ENCODE results near the gene AMZ1.
A peak's percentile ranks its signal among the peaks of the same experiment; 100 is the strongest.
"Not testable (repeated sequence)": the region's sequence is repeated elsewhere in the genome, so short reads cannot be mapped to it uniquely, and the experiment has no call there.

Gene AMZ1

GRCh38 chr7:2711895-2712675 is 24.1 kb downstream of the AMZ1 start:
- DNase-seq (ENCODE audit: low spot score), result no peak

DNA sequence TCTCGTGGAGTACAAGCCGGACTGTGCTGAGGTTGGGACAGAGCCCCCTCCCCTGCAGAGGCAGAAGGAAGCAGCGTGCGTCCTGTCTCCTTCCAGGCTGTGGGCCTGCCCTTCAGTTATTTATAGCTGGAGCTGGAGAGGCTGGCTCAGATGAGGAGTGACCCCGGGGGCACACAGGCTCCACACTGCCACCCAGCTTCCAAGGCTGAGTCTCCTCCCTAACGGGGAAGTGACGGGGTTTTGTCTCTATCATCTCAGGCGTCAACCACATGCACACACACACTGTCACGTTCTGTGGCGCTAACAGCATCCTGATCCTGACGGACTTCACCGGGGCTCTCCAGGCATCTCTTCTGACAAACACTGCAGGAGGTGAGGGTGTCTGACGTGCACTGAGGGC is 25.4 kb downstream of the AMZ1 start:
- DNase-seq (ENCODE audit: low spot score), result peak; percentile 77

GRCh38 chr7:2713978-2714377 is 26.0 kb downstream of the AMZ1 start:
- DNase-seq (ENCODE audit: low spot score), result no peak

DNA sequence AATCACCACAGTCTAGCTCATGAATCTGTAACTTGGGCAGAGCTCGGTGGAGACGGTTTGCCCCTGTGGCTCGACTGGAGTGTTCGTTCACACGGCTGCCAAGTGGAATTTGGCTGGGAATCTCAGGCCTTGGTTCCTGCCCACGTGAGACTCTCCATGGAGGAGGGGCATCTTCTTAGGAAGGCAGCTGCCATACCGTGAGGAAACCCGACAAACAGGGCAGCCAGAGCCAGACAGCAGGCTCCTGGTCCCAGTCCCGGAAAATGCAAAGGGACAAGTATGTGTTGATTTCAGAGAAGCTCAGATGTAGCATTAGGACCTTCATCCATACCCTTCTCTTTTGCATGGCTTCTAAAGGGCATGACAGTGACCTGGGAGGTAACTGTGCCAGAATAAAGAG is 26.6 kb downstream of the AMZ1 start:
- DNase-seq (ENCODE audit: low spot score), result no peak

DNA sequence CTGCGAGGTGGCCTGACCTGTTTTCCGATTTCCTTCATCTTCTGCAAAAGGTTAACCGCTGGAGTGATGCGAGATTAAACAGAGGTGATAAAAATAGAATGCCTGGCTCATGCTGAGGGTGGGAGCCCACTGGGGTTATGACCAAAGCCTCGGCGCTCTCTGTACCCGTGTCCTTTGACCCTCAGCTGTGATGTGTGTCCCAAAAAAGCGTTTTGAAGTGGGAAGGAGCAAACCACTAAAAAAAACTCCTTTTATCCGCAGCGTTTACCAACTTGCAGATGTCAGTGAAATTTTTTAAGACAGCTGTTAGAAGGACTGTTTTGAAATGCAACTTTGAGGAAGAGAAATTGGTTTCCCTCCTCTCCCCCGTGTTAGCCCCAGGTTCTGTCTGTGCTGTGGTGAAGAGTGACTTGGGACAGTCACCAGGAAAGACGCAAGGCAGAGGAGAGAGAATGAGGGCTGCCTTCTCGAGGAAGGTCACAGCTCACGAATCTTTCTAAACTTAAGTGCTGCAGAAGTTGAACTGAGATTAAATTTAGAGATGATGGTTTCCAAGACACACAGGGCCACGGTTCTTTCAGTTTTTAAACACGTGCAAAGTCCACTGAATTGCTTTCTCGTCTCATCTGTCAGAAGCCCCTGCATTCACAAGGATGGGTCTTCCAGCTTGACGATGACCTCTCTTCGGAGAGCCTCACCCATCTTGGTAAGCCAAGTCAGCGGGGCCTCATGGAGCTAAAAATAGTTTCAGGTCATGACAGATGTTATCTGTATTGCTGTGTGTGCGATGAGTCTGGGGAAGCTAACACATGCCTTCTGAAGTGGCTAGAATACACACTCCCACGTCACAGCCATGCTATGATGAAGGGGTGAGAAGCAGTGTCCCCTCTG is 27.6 kb downstream of the AMZ1 start:
- DNase-seq (ENCODE audit: low spot score), result peak; percentile 51

DNA sequence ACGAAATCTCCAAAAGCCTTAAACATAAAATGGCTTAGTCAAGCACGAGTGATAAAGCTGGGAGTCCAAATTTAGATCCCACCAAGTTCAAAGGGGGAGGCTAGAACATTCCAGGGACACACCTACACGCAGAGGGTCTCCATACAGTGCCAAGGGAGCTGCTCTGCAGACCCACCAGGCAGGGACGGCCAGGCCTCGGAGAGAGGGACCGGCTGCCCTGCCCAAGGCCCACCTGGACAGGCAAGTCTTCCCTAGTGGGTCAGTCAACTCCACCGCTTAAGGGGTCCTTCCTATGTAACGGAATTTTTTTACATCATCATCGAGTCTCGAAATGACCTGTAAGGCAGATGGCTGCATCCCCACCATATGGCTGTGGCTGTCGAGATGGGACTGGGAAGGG is 28.5 kb downstream of the AMZ1 start:
- DNase-seq (ENCODE audit: low spot score), result no peak

DNA sequence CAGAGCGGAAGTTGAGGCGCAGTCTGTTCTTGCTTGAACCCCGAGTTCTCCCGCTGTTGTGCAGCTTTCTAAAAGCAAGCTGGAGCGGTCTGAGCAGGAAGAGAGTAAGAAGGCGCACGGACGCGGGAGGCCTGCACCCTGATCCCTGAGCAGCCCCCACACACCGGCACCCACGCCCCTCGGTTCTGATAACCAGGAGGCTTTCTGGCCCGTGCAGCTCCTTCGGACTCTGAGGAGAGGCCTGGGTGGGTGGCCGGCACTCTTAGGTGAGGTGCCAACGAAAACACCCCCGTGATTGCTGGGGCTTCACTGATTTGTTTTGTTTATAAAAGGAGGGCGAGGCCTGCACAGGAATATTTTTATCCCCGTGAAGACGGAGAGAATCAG is 28.9 kb downstream of the AMZ1 start:
- no peak for DNase-seq (ENCODE audit: low spot score)

DNA sequence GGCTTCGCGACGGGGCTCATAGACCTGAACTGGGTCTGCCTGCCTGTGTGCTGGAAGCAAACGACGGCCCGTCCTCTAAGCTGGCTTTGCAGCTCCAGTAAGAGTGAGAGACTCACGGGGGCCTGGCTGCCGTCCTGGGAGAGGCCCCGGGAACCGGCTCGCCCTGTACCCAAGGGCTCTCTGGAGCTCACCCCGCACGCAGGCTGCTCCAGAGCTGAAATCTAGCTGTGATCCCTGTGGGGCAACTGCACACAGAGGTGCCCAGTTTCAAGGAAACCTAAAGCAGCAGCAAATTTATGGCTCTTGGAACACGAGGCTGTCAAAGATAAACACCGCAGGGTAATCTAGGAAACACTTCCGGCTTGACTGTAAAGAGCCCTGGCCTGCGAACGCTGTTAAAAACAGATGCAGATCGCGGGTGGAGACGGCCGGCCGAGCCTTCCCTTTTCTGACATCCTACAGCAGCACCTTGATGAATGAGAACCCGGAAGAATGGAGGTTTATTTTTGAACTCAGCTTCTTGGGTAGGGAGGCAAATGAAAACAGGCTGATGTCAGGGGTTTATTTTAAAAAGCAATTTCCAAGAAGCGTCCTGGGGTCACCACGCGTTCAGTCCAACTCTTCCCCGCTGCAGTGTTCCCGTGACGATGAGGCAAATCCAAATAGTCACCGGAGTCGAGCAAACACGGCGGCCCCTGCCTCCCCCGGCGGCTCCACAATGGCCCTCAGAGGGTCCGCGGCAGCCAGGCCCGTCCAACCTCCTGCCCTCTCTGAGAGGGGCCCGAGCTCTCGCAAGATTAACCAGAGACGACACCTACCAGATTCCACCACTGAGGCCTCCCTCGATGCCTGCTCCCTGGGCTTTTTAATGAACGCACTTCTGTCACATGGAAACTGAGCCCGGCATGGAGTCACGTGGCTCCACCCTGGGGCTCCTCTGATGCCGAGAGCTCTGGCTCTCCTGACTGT is 29.6 kb downstream of the AMZ1 start:
- DNase-seq (ENCODE audit: low spot score), result no peak

- no peak for DNase-seq (ENCODE audit: low spot score)
Measured at GRCh38 chr7:2718296-2718965, 30.4 kb downstream of the AMZ1 start.

DNA sequence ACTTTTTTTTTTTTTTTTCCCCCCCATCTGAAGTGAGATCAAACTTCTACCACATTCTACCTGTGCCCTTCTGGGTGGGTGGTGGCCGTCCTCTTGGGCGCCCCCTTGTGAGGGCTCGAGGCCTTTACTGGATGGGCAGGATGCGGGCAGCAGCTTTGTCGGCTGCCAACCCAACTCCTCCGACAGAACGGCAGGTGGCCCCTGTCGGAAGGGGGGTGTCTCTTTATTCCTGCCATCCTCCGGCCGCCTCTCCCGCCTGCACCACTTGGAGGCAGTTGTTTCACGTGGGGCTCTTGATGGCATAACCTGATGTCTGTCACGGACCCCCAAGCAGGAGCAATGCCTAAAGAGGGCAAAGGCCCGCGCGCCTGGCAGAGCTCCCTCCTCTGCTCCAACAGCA is 31.0 kb downstream of the AMZ1 start:
- no peak for DNase-seq (ENCODE audit: low spot score)

- DNase-seq (ENCODE audit: low spot score), result no peak
Measured at GRCh38 chr7:2720024-2720423, 32.0 kb downstream of the AMZ1 start.

GRCh38 chr7:2721842-2722241 is 33.8 kb downstream of the AMZ1 start:
- no peak for DNase-seq (ENCODE audit: low spot score)

DNA sequence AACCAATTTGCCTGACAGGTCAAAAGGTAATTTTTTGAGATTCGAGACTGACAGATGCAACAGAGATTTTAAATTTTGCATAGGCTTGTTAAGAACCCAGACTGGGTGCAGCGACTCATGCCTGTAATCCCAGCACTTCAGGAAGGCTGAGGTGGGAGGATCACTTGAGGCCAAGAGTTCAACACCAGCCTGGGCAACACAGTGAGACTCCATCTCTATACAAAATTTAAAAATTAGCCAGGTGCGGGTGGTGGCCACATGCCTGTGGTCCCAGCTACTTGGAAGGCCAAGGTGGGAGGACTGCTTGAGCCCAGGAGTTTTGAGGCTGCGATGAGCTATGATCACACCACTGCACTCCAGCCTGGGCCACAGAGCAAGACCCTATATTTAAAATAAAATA is 34.6 kb downstream of the AMZ1 start:
- DNase-seq (ENCODE audit: low spot score), result no peak

DNA sequence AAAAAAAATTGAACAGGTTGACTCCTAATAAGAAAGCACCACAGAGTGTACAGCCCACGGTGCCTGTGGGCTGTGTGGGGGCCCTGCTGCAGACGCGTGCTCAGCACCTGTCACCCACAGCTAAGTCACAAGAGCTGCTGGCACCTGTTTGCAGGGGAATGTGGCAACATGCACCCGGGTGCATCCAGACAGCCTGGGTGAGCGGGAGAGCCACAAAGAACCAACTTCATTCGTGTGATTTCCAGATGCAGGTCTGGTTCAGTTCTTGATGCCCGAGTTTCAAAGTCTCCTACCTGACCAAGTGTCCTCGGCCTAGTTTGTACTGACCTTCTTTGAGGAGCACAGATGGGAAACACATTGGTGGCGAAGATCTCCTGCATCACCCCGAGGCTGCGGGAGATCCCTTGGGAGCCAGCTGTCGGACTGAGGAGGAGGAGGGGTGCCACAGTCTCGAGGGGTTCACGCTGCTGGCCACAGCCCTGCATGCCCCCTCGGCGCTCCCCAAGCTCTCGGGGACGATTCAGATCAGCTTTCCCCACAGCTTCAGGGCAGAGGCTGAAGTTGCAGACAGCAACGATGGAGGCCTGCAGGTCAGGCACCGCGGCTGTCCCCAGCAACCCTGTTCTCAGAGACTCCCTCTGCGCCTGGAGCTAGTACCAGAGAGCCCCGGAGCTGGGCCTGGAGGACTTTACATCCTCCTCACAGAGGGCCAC is 35.3 kb downstream of the AMZ1 start:
- DNase-seq (ENCODE audit: low spot score), result no peak

GRCh38 chr7:2724036-2724435 is 36.0 kb downstream of the AMZ1 start:
- not testable (repeated sequence) for DNase-seq (ENCODE audit: low spot score)

DNA sequence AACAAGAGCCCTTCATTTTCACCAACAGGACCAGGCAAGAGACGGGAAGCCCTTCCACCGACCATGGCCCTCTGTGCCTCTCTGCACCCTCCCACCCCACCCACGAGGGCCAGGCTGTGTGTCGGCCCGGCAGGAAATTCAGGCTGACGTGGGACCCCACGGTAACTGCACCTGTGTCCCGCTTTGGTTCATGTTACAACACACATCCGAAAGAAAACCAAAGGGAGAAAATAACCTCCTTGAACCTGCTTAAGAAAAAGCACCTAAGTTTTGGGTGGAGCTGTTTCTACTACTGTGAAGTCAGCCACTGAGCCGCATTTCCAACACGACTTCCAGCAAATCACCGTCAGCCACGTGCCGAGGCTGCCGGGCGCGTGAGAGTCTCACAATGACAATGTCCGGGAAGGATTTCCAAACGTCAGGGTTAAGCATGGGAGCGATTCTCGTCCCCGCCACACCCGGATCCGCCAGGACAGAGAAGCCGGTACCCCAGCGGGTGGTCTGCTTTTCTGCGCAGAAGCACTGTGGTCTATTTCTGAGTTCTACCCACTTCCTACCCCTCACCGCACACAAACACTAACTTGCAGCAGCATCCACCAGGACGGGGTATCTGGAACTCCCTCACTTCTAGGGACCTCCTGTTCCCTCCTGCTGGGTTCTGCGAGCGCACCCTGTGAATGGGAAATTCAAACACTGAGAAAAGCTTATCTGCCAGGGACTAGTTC is 36.6 kb downstream of the AMZ1 start:
- DNase-seq (ENCODE audit: low spot score), result no peak

- DNase-seq (ENCODE audit: low spot score), result no peak
Measured at GRCh38 chr7:2725178-2726105, 37.4 kb downstream of the AMZ1 start.

GRCh38 chr7:2726316-2727018 is 38.5 kb downstream of the AMZ1 start:
- no peak for DNase-seq (ENCODE audit: low spot score)

Measured in SK-N-DZ (cell line).